Measurements from ENCODE around the gene BTF3L4.
"Not testable (repeated sequence)": the region's sequence is repeated elsewhere in the genome, so short reads cannot be mapped to it uniquely, and the experiment has no call there.

DNA sequence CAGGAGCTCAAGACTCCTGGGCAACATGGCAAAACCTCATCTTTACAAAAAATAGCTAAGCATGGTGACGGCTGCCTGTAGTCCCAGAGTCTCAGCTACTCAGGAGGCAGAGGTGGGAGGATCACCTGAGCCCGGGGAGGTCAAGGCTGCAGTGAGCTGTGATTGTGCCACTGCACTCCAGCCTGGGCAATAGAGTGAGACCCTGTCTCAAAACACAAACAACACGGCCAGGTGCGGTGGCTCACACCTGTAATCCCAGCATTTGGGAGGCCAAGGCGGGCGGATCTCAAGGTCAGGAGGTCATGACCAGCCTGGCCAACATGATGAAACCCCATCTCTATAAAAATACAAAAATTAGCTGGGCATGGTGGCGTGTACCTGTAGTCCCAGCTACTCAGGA, 38.2 kb downstream of the BTF3L4 start:
- not testable (repeated sequence) for TF ChIP-seq CTCF (IDR thresholded peaks at IDR 0.05 in 8 of 11, conservative IDR thresholded peaks at IDR 0.05 in 3 of 11)
- TF ChIP-seq POLR2AphosphoS5 (IDR thresholded peaks at IDR 0.05) = peak in 1 of 3 donors; percentile 29
